OCI-LY1 (cell line): ENCODE measurements around the gene CDC42EP3.

Source experiments
- EZH2 ChIP-seq: fragments of 200-600 bp; sonication (generic), shearing (Covaris generic); IDR thresholded peaks from 2 replicates; pipeline ENCODE4 v1.8.0; 2017; ENCODE audit warnings: borderline replicate concordance, mixed run types, mild to moderate bottlenecking, antibody characterized with exemption, low read length, moderate library complexity, mixed read lengths
- TF ChIP-seq, protein P1 (sequence below): fragments of 200-600 bp; sonication (generic), shearing (Covaris generic); IDR thresholded peaks from 2 replicates; pipeline ENCODE4 v1.5.1; 2017; ENCODE audit warnings: mild to moderate bottlenecking, antibody characterized with exemption, low read length, moderate library complexity, mixed read lengths

DNA sequence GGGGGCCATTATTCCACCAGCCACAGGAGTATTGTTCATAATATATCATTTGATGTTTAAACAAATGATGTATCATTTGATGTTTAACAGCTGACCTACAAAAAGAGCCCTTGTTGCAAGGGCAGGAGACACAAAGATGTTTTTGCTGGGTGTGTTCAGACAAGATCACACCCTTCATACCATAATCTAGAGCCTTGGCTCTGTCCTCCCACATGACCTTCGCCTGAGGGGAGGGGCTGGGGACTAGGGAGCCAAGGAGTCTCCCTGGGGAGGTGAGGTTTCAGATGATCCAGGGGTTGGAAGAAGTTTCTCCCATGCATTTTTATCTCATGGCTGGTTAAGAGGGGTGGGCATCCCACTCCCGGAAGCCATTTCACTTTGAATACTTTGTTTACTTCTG is 33.5 kb downstream of the CDC42EP3 start:
- TF ChIP-seq, protein P1, sequence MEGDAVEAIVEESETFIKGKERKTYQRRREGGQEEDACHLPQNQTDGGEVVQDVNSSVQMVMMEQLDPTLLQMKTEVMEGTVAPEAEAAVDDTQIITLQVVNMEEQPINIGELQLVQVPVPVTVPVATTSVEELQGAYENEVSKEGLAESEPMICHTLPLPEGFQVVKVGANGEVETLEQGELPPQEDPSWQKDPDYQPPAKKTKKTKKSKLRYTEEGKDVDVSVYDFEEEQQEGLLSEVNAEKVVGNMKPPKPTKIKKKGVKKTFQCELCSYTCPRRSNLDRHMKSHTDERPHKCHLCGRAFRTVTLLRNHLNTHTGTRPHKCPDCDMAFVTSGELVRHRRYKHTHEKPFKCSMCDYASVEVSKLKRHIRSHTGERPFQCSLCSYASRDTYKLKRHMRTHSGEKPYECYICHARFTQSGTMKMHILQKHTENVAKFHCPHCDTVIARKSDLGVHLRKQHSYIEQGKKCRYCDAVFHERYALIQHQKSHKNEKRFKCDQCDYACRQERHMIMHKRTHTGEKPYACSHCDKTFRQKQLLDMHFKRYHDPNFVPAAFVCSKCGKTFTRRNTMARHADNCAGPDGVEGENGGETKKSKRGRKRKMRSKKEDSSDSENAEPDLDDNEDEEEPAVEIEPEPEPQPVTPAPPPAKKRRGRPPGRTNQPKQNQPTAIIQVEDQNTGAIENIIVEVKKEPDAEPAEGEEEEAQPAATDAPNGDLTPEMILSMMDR: no peak
- no peak for TF ChIP-seq EZH2
